ENCODE data around the gene GPR132.
"Not testable (repeated sequence)": the region's sequence is repeated elsewhere in the genome, so short reads cannot be mapped to it uniquely, and the experiment has no call there.

GPR132 gene

GRCh38 chr14:105083926-105084685, 18.9 kb upstream of the GPR132 start:
- no peak overlapping the region for H3K4me3 ChIP-seq (ENCODE audit: low read length in 2 of 2)
- H3K27me3 ChIP-seq (ENCODE audit: control insufficient read depth in 1 of 2, insufficient read depth in 2 of 2, low read length in 2 of 2): no peaks in the 10 kb centered on the region
- no peaks in the 10 kb centered on the region for H3K9me3 ChIP-seq (ENCODE audit: control insufficient read depth in 2 of 2, low read length in 2 of 2)
- H3K36me3 ChIP-seq (ENCODE audit: control insufficient read depth in 2 of 2, insufficient read depth in 2 of 2, low read length in 2 of 2): no peaks in the 10 kb centered on the region
- H3K9ac ChIP-seq (ENCODE audit: low read length in 2 of 2): no peak overlapping the region
- peaks cover 26% of the 10 kb centered on the region for H3K4me1 ChIP-seq (ENCODE audit: control insufficient read depth, insufficient read depth, low read length)
- H3K27ac ChIP-seq (ENCODE audit: low read length): no peak overlapping the region

- Histone ChIP-seq H3K27me3 (ENCODE audit: control insufficient read depth in 1 of 2, insufficient read depth in 2 of 2, low read length in 2 of 2) (peaks cover 0 to under 1% of the 10 kb centered on the region in 2 donors), H3K36me3 (ENCODE audit: control insufficient read depth in 2 of 2, insufficient read depth in 2 of 2, low read length in 2 of 2) (no peaks in the 10 kb centered on the region)
Measured at GRCh38 chr14:105082703-105083102, 17.5 kb upstream of the GPR132 start.

GRCh38 chr14:105081473-105081872, 16.2 kb upstream of the GPR132 start:
- not testable (repeated sequence) for H3K27me3 ChIP-seq (ENCODE audit: control insufficient read depth in 1 of 2, insufficient read depth in 2 of 2, low read length in 2 of 2); H3K27ac ChIP-seq (ENCODE audit: low read length); H3K9ac ChIP-seq (ENCODE audit: low read length in 2 of 2); H3K4me3 ChIP-seq (ENCODE audit: low read length in 2 of 2); H3K9me3 ChIP-seq (ENCODE audit: control insufficient read depth in 2 of 2, low read length in 2 of 2); H3K36me3 ChIP-seq (ENCODE audit: control insufficient read depth in 2 of 2, insufficient read depth in 2 of 2, low read length in 2 of 2); H3K4me1 ChIP-seq (ENCODE audit: control insufficient read depth, insufficient read depth, low read length)

More at GRCh38 chr14:105082703-105083102, 17.5 kb upstream of the GPR132 start:
- Histone ChIP-seq H3K9me3 (ENCODE audit: control insufficient read depth in 2 of 2, low read length in 2 of 2) (no peaks in the 10 kb centered on the region), H3K27ac (ENCODE audit: low read length) (no peak overlapping the region), H3K4me1 (ENCODE audit: control insufficient read depth, insufficient read depth, low read length) (peaks cover 13% of the 10 kb centered on the region), H3K9ac (ENCODE audit: low read length in 2 of 2) (no peak overlapping the region), H3K4me3 (ENCODE audit: low read length in 2 of 2) (no peak overlapping the region)

DNA sequence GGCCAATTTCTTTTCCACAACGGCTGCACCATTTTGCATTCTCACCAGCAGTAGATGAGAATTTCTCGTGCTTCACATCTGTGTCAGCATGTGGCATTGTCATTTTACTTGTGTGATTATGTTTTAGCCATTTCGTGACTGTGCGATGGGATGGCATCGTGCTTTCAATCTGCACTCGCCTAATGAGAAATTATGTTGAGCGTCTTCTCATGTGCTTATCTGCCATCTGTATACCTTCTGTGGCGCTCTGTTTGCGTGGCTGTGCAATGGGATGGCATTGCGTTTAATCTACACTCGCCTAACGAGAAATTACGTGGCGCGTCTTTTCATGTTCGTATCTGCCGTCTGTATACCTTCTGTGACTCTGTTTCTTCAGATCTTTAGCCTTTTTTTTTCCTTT, 14.9 kb upstream of the GPR132 start:
- no peak overlapping the region for H3K4me3 ChIP-seq (ENCODE audit: low read length in 2 of 2)
- peaks cover 10 to 14% of the 10 kb centered on the region in 2 donors for H3K27me3 ChIP-seq (ENCODE audit: control insufficient read depth in 1 of 2, insufficient read depth in 2 of 2, low read length in 2 of 2)
- H3K36me3 ChIP-seq (ENCODE audit: control insufficient read depth in 2 of 2, insufficient read depth in 2 of 2, low read length in 2 of 2): no peaks in the 10 kb centered on the region

GRCh38 chr14:105078294-105078693, 13.1 kb upstream of the GPR132 start:
- Histone ChIP-seq H3K36me3 (ENCODE audit: control insufficient read depth in 2 of 2, insufficient read depth in 2 of 2, low read length in 2 of 2) (no peaks in the 10 kb centered on the region), H3K9me3 (ENCODE audit: control insufficient read depth in 2 of 2, low read length in 2 of 2) (no peaks in the 10 kb centered on the region), H3K4me1 (ENCODE audit: control insufficient read depth, insufficient read depth, low read length) (peaks cover 4% of the 10 kb centered on the region), H3K27me3 (ENCODE audit: control insufficient read depth in 1 of 2, insufficient read depth in 2 of 2, low read length in 2 of 2) (peaks cover 23 to 26% of the 10 kb centered on the region in 2 donors), H3K4me3 (ENCODE audit: low read length in 2 of 2) (no peak overlapping the region), H3K27ac (ENCODE audit: low read length) (no peak overlapping the region), H3K9ac (ENCODE audit: low read length in 2 of 2) (no peak overlapping the region)

More for the DNA sequence above, 14.9 kb upstream of the GPR132 start:
- Histone ChIP-seq H3K9ac (ENCODE audit: low read length in 2 of 2) (no peak overlapping the region), H3K9me3 (ENCODE audit: control insufficient read depth in 2 of 2, low read length in 2 of 2) (no peaks in the 10 kb centered on the region), H3K27ac (ENCODE audit: low read length) (no peak overlapping the region), H3K4me1 (ENCODE audit: control insufficient read depth, insufficient read depth, low read length) (no peaks in the 10 kb centered on the region)

DNA sequence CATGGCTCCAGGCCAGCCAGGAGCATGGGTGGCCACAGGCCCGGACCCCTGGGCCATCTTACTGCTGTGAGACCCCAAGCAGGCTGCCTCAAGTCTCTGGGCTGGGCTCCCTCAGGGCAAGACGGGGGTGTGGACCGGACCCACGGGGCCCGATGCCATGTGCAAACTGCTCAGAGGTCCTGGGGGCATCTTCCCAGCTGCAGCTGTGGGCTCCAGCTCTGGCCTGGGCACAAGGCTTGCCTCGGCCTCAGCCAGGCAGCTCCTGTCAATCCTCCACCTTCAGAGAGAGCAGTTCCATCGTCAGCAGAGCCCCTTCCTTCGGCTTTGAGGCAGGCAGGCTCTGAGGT, 12.4 kb upstream of the GPR132 start:
- H3K36me3 ChIP-seq (ENCODE audit: control insufficient read depth in 2 of 2, insufficient read depth in 2 of 2, low read length in 2 of 2): no peaks in the 10 kb centered on the region
- H3K27me3 ChIP-seq (ENCODE audit: control insufficient read depth in 1 of 2, insufficient read depth in 2 of 2, low read length in 2 of 2): peaks cover 30 to 32% of the 10 kb centered on the region in 2 donors
- no peak overlapping the region for H3K27ac ChIP-seq (ENCODE audit: low read length)
- no peaks in the 10 kb centered on the region for H3K9me3 ChIP-seq (ENCODE audit: control insufficient read depth in 2 of 2, low read length in 2 of 2)
- H3K9ac ChIP-seq (ENCODE audit: low read length in 2 of 2): no peak overlapping the region
- H3K4me3 ChIP-seq (ENCODE audit: low read length in 2 of 2): no peak overlapping the region
- H3K4me1 ChIP-seq (ENCODE audit: control insufficient read depth, insufficient read depth, low read length): peaks cover 4% of the 10 kb centered on the region

DNA sequence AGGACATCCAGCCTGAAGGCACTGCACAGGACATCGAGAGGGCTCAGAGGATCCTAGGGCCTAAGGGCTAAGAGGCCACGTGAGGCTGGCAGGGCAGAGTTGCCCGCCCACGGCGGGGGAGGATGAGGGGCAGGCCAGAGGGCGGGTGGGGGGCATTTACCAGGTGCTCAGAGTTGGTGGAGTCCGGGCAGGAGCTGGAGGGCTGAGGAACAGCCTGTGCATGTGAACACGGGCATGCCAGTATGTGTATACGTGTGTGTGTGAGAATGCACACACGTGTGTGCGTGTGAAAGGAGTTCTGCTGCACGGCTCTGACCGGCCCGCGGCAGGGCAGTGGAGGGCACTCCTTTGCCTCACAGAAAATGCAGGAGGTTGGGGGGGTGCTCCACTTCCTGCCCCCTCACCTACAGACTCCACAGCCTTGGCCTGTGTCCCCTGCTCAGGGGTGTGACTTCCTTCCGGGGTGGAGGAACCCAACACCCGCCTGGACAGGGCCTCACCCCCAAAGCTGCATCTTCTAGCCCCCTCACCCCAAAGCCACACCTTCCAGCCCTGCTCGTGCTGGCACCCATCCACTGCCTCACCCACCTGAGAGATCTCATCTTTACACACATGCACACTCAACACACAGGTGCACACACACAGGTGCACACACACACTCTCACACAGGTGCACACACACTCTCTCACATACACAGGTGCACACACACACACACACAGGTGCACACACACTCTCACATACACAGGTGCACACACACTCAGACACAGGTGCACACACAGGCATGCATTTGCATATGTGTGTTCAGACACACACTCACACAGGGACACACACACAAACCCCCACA, 11.8 kb upstream of the GPR132 start:
- no peak overlapping the region for H3K4me3 ChIP-seq (ENCODE audit: low read length in 2 of 2)
- H3K9ac ChIP-seq (ENCODE audit: low read length in 2 of 2): no peak overlapping the region
- peaks cover 4% of the 10 kb centered on the region for H3K4me1 ChIP-seq (ENCODE audit: control insufficient read depth, insufficient read depth, low read length)
- no peak overlapping the region for H3K27ac ChIP-seq (ENCODE audit: low read length)
- peaks cover 36 to 37% of the 10 kb centered on the region in 2 donors for H3K27me3 ChIP-seq (ENCODE audit: control insufficient read depth in 1 of 2, insufficient read depth in 2 of 2, low read length in 2 of 2)
- H3K36me3 ChIP-seq (ENCODE audit: control insufficient read depth in 2 of 2, insufficient read depth in 2 of 2, low read length in 2 of 2): no peaks in the 10 kb centered on the region
- no peaks in the 10 kb centered on the region for H3K9me3 ChIP-seq (ENCODE audit: control insufficient read depth in 2 of 2, low read length in 2 of 2)

DNA sequence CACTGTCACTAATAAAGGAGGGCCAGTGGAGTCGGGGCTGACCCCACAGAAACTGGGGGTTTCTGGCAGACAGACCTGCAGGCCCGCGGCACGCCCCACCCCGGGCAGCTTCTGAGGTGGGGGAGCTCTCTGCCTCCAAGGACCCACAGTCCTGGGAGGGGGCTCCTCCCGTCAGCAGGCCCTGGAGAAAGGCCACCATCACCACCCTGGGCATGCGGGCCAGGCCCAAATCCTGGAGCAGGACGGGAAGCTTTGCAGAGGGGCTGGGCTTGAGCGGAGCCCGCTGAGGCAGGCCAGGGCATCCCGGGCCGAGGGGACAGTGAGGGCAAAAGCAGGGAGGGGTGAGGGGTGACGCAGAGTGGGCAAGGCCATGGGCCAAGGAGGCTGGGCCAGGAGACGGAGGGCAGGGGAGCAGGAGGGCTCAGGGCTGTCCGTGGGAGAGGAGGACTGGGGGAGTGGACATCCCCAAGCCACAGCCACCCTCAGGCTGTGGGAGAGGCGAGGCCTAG, 11.1 kb upstream of the GPR132 start:
- H3K9ac ChIP-seq (ENCODE audit: low read length in 2 of 2): no peak overlapping the region
- H3K9me3 ChIP-seq (ENCODE audit: control insufficient read depth in 2 of 2, low read length in 2 of 2): no peaks in the 10 kb centered on the region
- H3K4me1 ChIP-seq (ENCODE audit: control insufficient read depth, insufficient read depth, low read length): peaks cover 4% of the 10 kb centered on the region
- H3K27me3 ChIP-seq (ENCODE audit: control insufficient read depth in 1 of 2, insufficient read depth in 2 of 2, low read length in 2 of 2): peaks cover 37 to 41% of the 10 kb centered on the region in 2 donors
- no peak overlapping the region for H3K4me3 ChIP-seq (ENCODE audit: low read length in 2 of 2)
- H3K27ac ChIP-seq (ENCODE audit: low read length): no peak overlapping the region
- no peaks in the 10 kb centered on the region for H3K36me3 ChIP-seq (ENCODE audit: control insufficient read depth in 2 of 2, insufficient read depth in 2 of 2, low read length in 2 of 2)

DNA sequence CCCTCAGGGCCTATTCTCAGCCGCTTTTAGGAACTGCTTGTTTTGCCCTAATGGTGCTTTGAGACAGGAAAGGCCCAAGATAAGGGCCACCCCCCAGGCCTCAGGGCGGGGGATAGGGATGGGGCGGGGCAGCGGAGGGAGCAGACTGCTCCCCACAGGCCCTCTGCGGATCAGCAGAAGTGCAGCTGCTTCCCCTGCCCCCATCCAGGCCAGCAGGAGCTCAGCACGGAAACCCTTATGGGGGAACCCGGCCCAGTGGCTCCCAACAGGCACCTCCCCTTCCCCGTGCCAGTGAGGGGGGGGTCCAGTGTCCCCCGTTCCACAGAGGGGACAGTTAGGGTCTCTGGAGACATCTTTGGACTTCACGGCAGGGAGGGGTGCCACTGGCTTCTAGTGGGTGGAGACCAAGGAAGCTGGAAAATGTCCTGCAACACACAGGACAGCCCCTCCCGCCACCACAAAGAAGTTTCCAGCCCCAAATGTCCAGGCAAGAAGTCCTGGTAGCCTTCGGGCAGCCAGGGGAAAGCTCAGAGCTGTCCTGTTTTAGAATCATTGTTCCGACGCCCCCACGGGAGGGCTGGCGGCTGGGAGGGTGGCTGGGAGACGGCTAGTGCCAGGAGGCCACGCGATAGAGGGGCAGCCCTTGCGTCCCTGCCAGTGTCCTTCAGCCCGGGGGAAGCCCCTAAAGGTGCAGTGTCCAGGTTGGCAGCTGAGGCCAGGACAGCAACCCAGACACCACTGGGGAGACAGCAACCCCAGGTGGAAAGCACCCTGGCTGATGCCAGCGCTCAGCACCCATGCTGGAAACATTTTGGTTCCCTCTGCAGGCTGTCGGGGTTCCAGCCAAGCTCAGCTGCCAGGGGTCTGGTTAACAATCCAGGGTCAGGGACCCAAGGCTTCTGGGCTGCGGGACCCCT, 10.4 kb upstream of the GPR132 start:
- Histone ChIP-seq H3K27ac (ENCODE audit: low read length) (no peak overlapping the region), H3K9ac (ENCODE audit: low read length in 2 of 2) (no peak overlapping the region), H3K36me3 (ENCODE audit: control insufficient read depth in 2 of 2, insufficient read depth in 2 of 2, low read length in 2 of 2) (no peaks in the 10 kb centered on the region), H3K9me3 (ENCODE audit: control insufficient read depth in 2 of 2, low read length in 2 of 2) (no peaks in the 10 kb centered on the region), H3K4me1 (ENCODE audit: control insufficient read depth, insufficient read depth, low read length) (peaks cover 4% of the 10 kb centered on the region), H3K4me3 (ENCODE audit: low read length in 2 of 2) (peak overlapping the region in 1 of 2 donors; percentile 22), H3K27me3 (ENCODE audit: control insufficient read depth in 1 of 2, insufficient read depth in 2 of 2, low read length in 2 of 2) (peaks cover 37 to 41% of the 10 kb centered on the region in 2 donors)

- no peaks in the 10 kb centered on the region for H3K36me3 ChIP-seq (ENCODE audit: control insufficient read depth in 2 of 2, insufficient read depth in 2 of 2, low read length in 2 of 2)
- no peak overlapping the region for H3K4me3 ChIP-seq (ENCODE audit: low read length in 2 of 2)
- H3K27ac ChIP-seq (ENCODE audit: low read length): no peak overlapping the region
- no peak overlapping the region for H3K9ac ChIP-seq (ENCODE audit: low read length in 2 of 2)
- H3K9me3 ChIP-seq (ENCODE audit: control insufficient read depth in 2 of 2, low read length in 2 of 2): no peaks in the 10 kb centered on the region
- peaks cover 41 to 46% of the 10 kb centered on the region in 2 donors for H3K27me3 ChIP-seq (ENCODE audit: control insufficient read depth in 1 of 2, insufficient read depth in 2 of 2, low read length in 2 of 2)
- H3K4me1 ChIP-seq (ENCODE audit: control insufficient read depth, insufficient read depth, low read length): peaks cover 4% of the 10 kb centered on the region
Measured at GRCh38 chr14:105074601-105075053, 9.4 kb upstream of the GPR132 start.

All from stomach smooth muscle (tissue), 2 donors.